H1 (cell line): ENCODE data around the gene HBM. TPM values are rescaled to one million over a fixed set of nuclear protein-coding genes. Genes with fewer than 3 reads are reported as not detected.

Experiments used
- CTCF ChIA-PET: fragments of 300-600 bp; sonication (Branson Sonifier 250); formaldehyde crosslinking; loops from one replicate; lab custom pipeline; 2021; ENCODE audit not compliant: partially characterized antibody; lab: Charles Lee
- POLR2A ChIA-PET: fragments of 300-600 bp; sonication (Branson Sonifier 250); formaldehyde crosslinking; loops from one replicate; lab custom pipeline; 2021; ENCODE audit warnings: inconsistent platforms; ENCODE audit not compliant: partially characterized antibody; lab: Charles Lee
- DNase-seq, 2 experiments: peaks; one replicate each; pipeline versions ENCODE4 v3.0.0 to v3.0.0-alpha.2; 2010 to 2022; ENCODE audit warnings: low spot score in 2 of 2, low read depth in 1 of 2, mixed read lengths in 1 of 2
- FAIRE-seq: peaks from 2 replicates; lab custom pipeline; 2011; peaks lifted over from hg19 to GRCh38; lab: Jason Lieb, UNC
- H2AFZ ChIP-seq: 2 replicates; pipeline ENCODE4 v1.8.1; 2012; ENCODE audit warnings: low read length, inconsistent platforms
- H2AK5ac ChIP-seq: 2 replicates; pipeline ENCODE4 v1.6.1; 2013; ENCODE audit warnings: low read depth, low read length
- H2BK120ac ChIP-seq: replicated peaks from 2 replicates; pipeline ENCODE3; 2013; ENCODE audit warnings: low read depth, low read length, inconsistent platforms
- H2BK12ac ChIP-seq: 2 replicates; pipeline ENCODE4 v1.6.1; 2013; ENCODE audit warnings: low read depth, low read length
- H2BK15ac ChIP-seq: 2 replicates; pipeline ENCODE4 v1.6.1; 2013; ENCODE audit warnings: low read length
- H2BK20ac ChIP-seq: 2 replicates; pipeline ENCODE4 v1.6.1; 2013; ENCODE audit warnings: low read length
- H2BK5ac ChIP-seq: 2 replicates; pipeline ENCODE4 v1.6.1; 2013; ENCODE audit warnings: low read depth, low read length
- H3K14ac ChIP-seq: 2 replicates; pipeline ENCODE4 v1.6.1; 2013; ENCODE audit warnings: inconsistent platforms; ENCODE audit not compliant: insufficient read length
- H3K18ac ChIP-seq: 2 replicates; pipeline ENCODE4 v1.6.1; 2013; ENCODE audit warnings: low read length; ENCODE audit errors: extremely low read depth
- H3K23ac ChIP-seq: 2 replicates; pipeline ENCODE4 v1.6.1; 2013; ENCODE audit warnings: inconsistent platforms; ENCODE audit not compliant: insufficient read length
- H3K23me2 ChIP-seq: 2 replicates; pipeline ENCODE4 v1.6.1; 2013; ENCODE audit warnings: low read depth, low read length
- H3K27ac ChIP-seq: 2 replicates; pipeline ENCODE4 v1.6.1; 2011; ENCODE audit warnings: low read depth, low read length, inconsistent platforms
- H3K27me3 ChIP-seq, 4 experiments: replicated peaks in 1 of 4; 1 replicate in 1 of 4; 2 replicates in 3 of 4; pipeline versions ENCODE4 v1.6.1 to v1.8.1; 2011 to 2013; ENCODE audit warnings: low read length in 3 of 4, mild to moderate bottlenecking in 3 of 4, inconsistent platforms in 2 of 4, mixed read lengths in 2 of 4, moderate library complexity in 1 of 4; ENCODE audit not compliant: control insufficient read depth in 3 of 4, insufficient read depth in 3 of 4; ENCODE audit errors: extremely low read depth in 1 of 4
- H3K36me3 ChIP-seq, 4 experiments: 2 replicates each; pipeline versions ENCODE4 v1.6.1 to v1.8.1; 2011 to 2013; ENCODE audit warnings: mild to moderate bottlenecking in 4 of 4, low read length in 3 of 4, moderate library complexity in 2 of 4, control low read depth in 1 of 4, inconsistent platforms in 1 of 4; ENCODE audit not compliant: insufficient read depth in 4 of 4, control insufficient read depth in 2 of 4
- H3K4ac ChIP-seq: replicated peaks from 2 replicates; pipeline ENCODE3; 2013; ENCODE audit warnings: low read length, low read depth, mixed read lengths, inconsistent platforms; ENCODE audit not compliant: insufficient read length
- H3K4me1 ChIP-seq, 4 experiments: replicated peaks in 1 of 4; 1 replicate in 1 of 4; 2 replicates in 3 of 4; pipeline versions ENCODE4 v1.6.1 to v1.8.1; 2011 to 2013; ENCODE audit warnings: low read length in 3 of 4, inconsistent platforms in 2 of 4, mixed read lengths in 1 of 4; ENCODE audit not compliant: insufficient read depth in 4 of 4, control insufficient read depth in 3 of 4
- H3K4me2 ChIP-seq, 2 experiments: 2 replicates each; pipeline versions ENCODE4 v1.6.1 to v1.8.1; 2011 to 2013; ENCODE audit warnings: low read depth in 2 of 2, low read length in 2 of 2, control low read depth in 1 of 2, inconsistent platforms in 1 of 2, mild to moderate bottlenecking in 1 of 2; ENCODE audit not compliant: insufficient read depth in 1 of 2
- H3K4me3 ChIP-seq, 4 experiments: fragments of 200-600, 300-600 bp in 1 of 4; sonication (generic), shearing (Covaris generic), sonication (Bioruptor Twin) in 1 of 4; 2 replicates each; pipeline versions ENCODE4 v1.5.1 to v1.8.1; 2011 to 2016; ENCODE audit warnings: low read length in 4 of 4, low read depth in 3 of 4, control low read depth in 2 of 4, inconsistent platforms in 2 of 4, mild to moderate bottlenecking in 2 of 4, mixed read lengths in 1 of 4, moderate library complexity in 1 of 4; ENCODE audit not compliant: insufficient read depth in 2 of 4; ENCODE audit errors: extremely low read depth in 1 of 4
- H3K56ac ChIP-seq: replicated peaks from 2 replicates; pipeline ENCODE3; 2013; ENCODE audit warnings: low read depth, mild to moderate bottlenecking, mixed read lengths, low read length, inconsistent platforms; ENCODE audit not compliant: insufficient read length
- H3K79me1 ChIP-seq: 2 replicates; pipeline ENCODE4 v1.6.1; 2013; ENCODE audit warnings: low read depth, low read length, control low read depth
- H3K79me2 ChIP-seq, 2 experiments: 2 replicates each; pipeline versions ENCODE4 v1.6.1 to v1.8.1; 2012 to 2013; ENCODE audit warnings: low read length in 2 of 2, mild to moderate bottlenecking in 2 of 2, inconsistent platforms in 1 of 2; ENCODE audit not compliant: insufficient read depth in 2 of 2, control insufficient read depth in 1 of 2
- H3K9ac ChIP-seq, 4 experiments: replicated peaks in 1 of 4; 1 replicate in 1 of 4; 2 replicates in 3 of 4; pipeline versions ENCODE4 v1.6.1 to v1.8.1; 2011 to 2013; ENCODE audit warnings: low read depth in 3 of 4, low read length in 3 of 4, control low read depth in 2 of 4, mild to moderate bottlenecking in 2 of 4, moderate library complexity in 2 of 4, inconsistent platforms in 1 of 4; ENCODE audit errors: extremely low read depth in 1 of 4
- H3K9me3 ChIP-seq, 2 experiments: 2 replicates each; pipeline versions ENCODE4 v1.6.1 to v1.8.1; 2012 to 2013; ENCODE audit warnings: mild to moderate bottlenecking in 2 of 2, moderate library complexity in 2 of 2, control low read depth in 1 of 2, inconsistent platforms in 1 of 2, low read depth in 1 of 2, low read length in 1 of 2, mixed read lengths in 1 of 2; ENCODE audit not compliant: insufficient read depth in 2 of 2
- H4K20me1 ChIP-seq, 2 experiments: replicated peaks in 1 of 2; 2 replicates each; pipeline versions ENCODE3 to v1.8.1; 2011 to 2013; ENCODE audit warnings: inconsistent platforms in 2 of 2, low read length in 2 of 2, mild to moderate bottlenecking in 1 of 2; ENCODE audit not compliant: insufficient read depth in 2 of 2, control insufficient read depth in 1 of 2
- H4K5ac ChIP-seq: 2 replicates; pipeline ENCODE4 v1.6.1; 2013; ENCODE audit warnings: low read length, low read depth, mixed read lengths, inconsistent platforms; ENCODE audit not compliant: insufficient read length
- H4K8ac ChIP-seq: 2 replicates; pipeline ENCODE4 v1.8.0; 2013; ENCODE audit warnings: mild to moderate bottlenecking, moderate library complexity, low read length, inconsistent platforms; ENCODE audit not compliant: insufficient read depth; ENCODE audit errors: extremely low read depth
- H4K91ac ChIP-seq: replicated peaks from 2 replicates; pipeline ENCODE3; 2013; ENCODE audit warnings: low read length, mixed read lengths, inconsistent platforms; ENCODE audit not compliant: insufficient read length
- CHD2 ChIP-seq: IDR thresholded peaks from 2 replicates; pipeline ENCODE4 v1.6.1; 2012; ENCODE audit warnings: low read length, improper control_type of control experiment
- GTF2F1 ChIP-seq: IDR thresholded peaks from 2 replicates; pipeline ENCODE4 v1.6.1; 2012; ENCODE audit warnings: low read depth, low read length, improper control_type of control experiment, borderline replicate concordance
- POU5F1 ChIP-seq: IDR thresholded peaks from 2 replicates; pipeline ENCODE4 v1.6.1; 2011; ENCODE audit warnings: low read depth, mild to moderate bottlenecking, low read length, moderate library complexity
- TAF1 ChIP-seq: IDR thresholded peaks from 2 replicates; pipeline ENCODE4 v1.6.1; 2011; ENCODE audit warnings: mild to moderate bottlenecking, low read depth, low read length
- TBP ChIP-seq: IDR thresholded peaks from 2 replicates; pipeline ENCODE4 v1.6.1; 2011; ENCODE audit warnings: low read depth, low read length, improper control_type of control experiment
- TCF12 ChIP-seq: IDR thresholded peaks from 2 replicates; pipeline ENCODE4 v1.6.1; 2011; ENCODE audit warnings: low read depth, mild to moderate bottlenecking, low read length
- WGBS, 2 experiments: shearing (Covaris generic) in 1 of 2; methylation state at CpG; one replicate each; pipeline versions ENCODE4 v1.1.6 to v1.1.7; 2013 to 2015; ENCODE audit warnings: low lambda C conversion rate in 2 of 2, mixed read lengths in 2 of 2, inconsistent platforms in 1 of 2, low coverage in 1 of 2, missing lambda C conversion rate in 1 of 2; ENCODE audit not compliant: insufficient replicate concordance in 2 of 2, insufficient coverage in 1 of 2, insufficient read length in 1 of 2; ENCODE audit errors: extremely low coverage in 1 of 2, missing lambda C conversion rate in 1 of 2; 5-methylcytosine and 5-hydroxymethylcytosine counted together
- polyA plus RNA-seq, 7 experiments: library from polyadenylated mRNA; depleted of rRNA in 3 of 7; stranded (reverse) in 5 of 7; unstranded in 2 of 7; fragments of >200 nt in 5 of 7; fragments of 200-250 nt in 2 of 7; gene quantifications; 1 replicate in 5 of 7; 2 replicates in 1 of 7; 4 replicates in 1 of 7; pipeline versions ENCODE4 v1.2.1 to v1.2.3, GENCODE V29; 2011 to 2013; ENCODE audit warnings: missing spikeins in 2 of 7, mixed read lengths in 2 of 7
- total RNA-seq: library from RNA; stranded (reverse); fragmentation: NEBNext Ultra II Directional; extraction: Animal tissue kit (Norgen Biotek cat#: 25700); gene quantifications from 2 replicates; pipeline ENCODE4 v1.2.1, GENCODE V29; 2021

HBM gene
- total and polyA plus RNA-seq, 2 of the 8 experiments (the other 6 are each of a cell fraction or from before 2014, with no cell fraction given), result 0.88 TPM; not detected in 1

DNA sequence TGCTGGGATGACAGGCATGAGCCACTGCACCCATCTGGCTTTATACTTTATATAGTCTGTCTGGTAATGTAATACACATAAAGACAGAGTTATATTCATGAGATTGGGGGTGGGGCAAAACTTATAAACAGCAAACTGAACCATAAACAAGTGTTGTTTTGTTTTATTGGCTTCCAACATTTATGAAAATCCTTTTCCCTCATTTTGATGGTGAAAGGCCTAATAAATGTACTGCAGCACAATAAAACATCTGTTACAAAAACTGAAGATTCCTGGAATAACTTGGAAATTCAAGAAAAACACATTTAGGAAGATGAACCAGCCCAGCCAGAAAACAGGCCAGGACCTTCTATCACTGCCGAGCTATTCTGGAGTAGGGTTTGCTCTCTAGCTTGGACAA lies 43.4 kb upstream of the HBM start:
- FAIRE-seq (no peak), DNase-seq (no peak)
- Histone ChIP-seq H2AFZ (no peak overlapping the region), H4K20me1 (peaks cover 0 to 14% of the 10 kb centered on the region in 2 experiments), H3K56ac (no peak overlapping the region), H2BK15ac (no peak overlapping the region), H3K23ac (no peak overlapping the region), H3K18ac (no peak overlapping the region), H4K91ac (no peak overlapping the region), H2BK120ac (no peak overlapping the region), H4K8ac (no peak overlapping the region), H3K9ac (no peak overlapping the region), H3K79me2 (no peaks in the 10 kb centered on the region), H3K4ac (no peak overlapping the region), H3K27ac (no peak overlapping the region), H3K23me2 (no peaks in the 10 kb centered on the region), H4K5ac (no peak overlapping the region), H3K36me3 (peaks cover 0 to 2% (median 0%) of the 10 kb centered on the region in 4 experiments; a peak in 1 of 8 replicates), H3K27me3 (no peaks in the 10 kb centered on the region), H2AK5ac (no peak overlapping the region), H3K14ac (no peak overlapping the region), H2BK12ac (no peak overlapping the region), H3K4me2 (no peak overlapping the region), H2BK20ac (no peak overlapping the region), H3K79me1 (peaks cover 2% of the 10 kb centered on the region; the same call in 1 of the 2 replicates), H2BK5ac (no peak overlapping the region), H3K9me3 (no peaks in the 10 kb centered on the region), H3K4me1 (peaks cover 0 to 3% (median 1%) of the 10 kb centered on the region in 4 experiments; a peak in 4 of 7 replicates), H3K4me3 (no peak overlapping the region)
- POLR2A ChIA-PET, result no interaction called here
- 93% methylated on average over 1 of the region's 1 CpG; no CpG with 5 or more reads in 1 of the 2 experiments for WGBS, 2 experiments
- CTCF ChIA-PET, result interaction anchor here (0.7 to 1.2 kb wide), 3 partner anchors 15 to 25 kb away, joined by 3 read pairs; no protein-coding TSS in a partner anchor
- TF ChIP-seq GTF2F1, result no peak
- no peak for TF ChIP-seq POU5F1
- no peak for TF ChIP-seq CHD2
- TF ChIP-seq TBP, result no peak
- TF ChIP-seq TAF1, result no peak
- TF ChIP-seq TCF12, result no peak
